ENCODE results near the gene CCDC86. TPM values are rescaled to one million over a fixed set of nuclear protein-coding genes. Genes with fewer than 3 reads are reported as not detected.

CCDC86 gene
- total RNA-seq, 1 donor from 2014 or later: 56.7 TPM

Other genes with a start within 250 kb of the CCDC86 start
- not detected in 2 replicates for gene MS4A8, start 142.5 kb upstream of the CCDC86 start, total RNA-seq
- not detected in 2 replicates for gene MS4A18, start 117.4 kb upstream of the CCDC86 start, total RNA-seq
- not detected in 2 replicates for gene MS4A15, start 85.2 kb upstream of the CCDC86 start, total RNA-seq
- gene MS4A10, start 56.8 kb upstream of the CCDC86 start, total RNA-seq: not detected in 2 replicates
- gene PTGDR2, start 13.8 kb downstream of the CCDC86 start, total RNA-seq: 0.28 and 0.32 TPM in 2 replicates
- not detected in 2 replicates for gene ZP1, start 25.4 kb downstream of the CCDC86 start, total RNA-seq
- 170 and 182 TPM in 2 replicates for gene PRPF19, start 64.5 kb downstream of the CCDC86 start, total RNA-seq
- gene TMEM109, start 72.0 kb downstream of the CCDC86 start, total RNA-seq: 112 and 120 TPM in 2 replicates
- gene TMEM132A, start 82.3 kb downstream of the CCDC86 start, total RNA-seq: 1.1 and 1.2 TPM in 2 replicates
- gene SLC15A3, start 110.1 kb downstream of the CCDC86 start, total RNA-seq: 2.1 and 2.2 TPM in 2 replicates
- 308 and 327 TPM in 2 replicates for gene CD6, start 129.6 kb downstream of the CCDC86 start, total RNA-seq